DND-41 (cell line): ENCODE data around the gene SYCP2.

Experiments used
- CTCF ChIP-seq: IDR thresholded peaks from 2 replicates; pipeline ENCODE4 v1.5.1; 2012; ENCODE audit warnings: borderline replicate concordance, low read length, moderate library complexity, mild to moderate bottlenecking; ENCODE audit not compliant: poor library complexity, severe bottlenecking; ENCODE audit errors: extremely low read depth
- EZH2 ChIP-seq: IDR thresholded peaks from 3 replicates; pipeline ENCODE4 v1.6.1; 2012; ENCODE audit warnings: borderline replicate concordance, low read depth, mild to moderate bottlenecking, moderate library complexity, low read length, inconsistent platforms; ENCODE audit not compliant: severe bottlenecking

- TF ChIP-seq CTCF (no peak), EZH2 (no peak)
Measured at GRCh38 chr20:59935457-59936185, 2.2 kb upstream of the SYCP2 start.
